ENCODE measurements around the gene SMPDL3A. TPM values are rescaled to one million over a fixed set of nuclear protein-coding genes. Genes with fewer than 3 reads are reported as not detected.

The SMPDL3A gene
- total RNA-seq, 1 donor from 2014 or later = 2.6 TPM

GRCh38 chr6:122772724-122773415, 16.2 kb upstream of the SMPDL3A start:
- intact Hi-C loops (cut with DNase I) = no loop called here

GRCh38 chr6:122775975-122776374, 13.1 kb upstream of the SMPDL3A start:
- intact Hi-C loops (cut with DNase I) = no loop called here
- DNase-seq (ENCODE audit: low spot score) = no peak

More at GRCh38 chr6:122772724-122773415, 16.2 kb upstream of the SMPDL3A start:
- no peak for DNase-seq (ENCODE audit: low spot score)

GRCh38 chr6:122778302-122778701, 10.8 kb upstream of the SMPDL3A start:
- no peak for DNase-seq (ENCODE audit: low spot score)
- intact Hi-C loops (cut with DNase I) = no loop called here

GRCh38 chr6:122778985-122779661, 9.9 kb upstream of the SMPDL3A start:
- intact Hi-C loops (cut with DNase I) = no loop called here

GRCh38 chr6:122779667-122780066, 9.4 kb upstream of the SMPDL3A start, which contains the start of gene FABP7:
TSS of gene FABP7 (plus strand) at chr6:122779716. CDS start at chr6:122779795, 79 bp downstream.
- intact Hi-C loops (cut with DNase I) = no loop called here
- no peak for DNase-seq (ENCODE audit: low spot score)

More at GRCh38 chr6:122778985-122779661, 9.9 kb upstream of the SMPDL3A start:
- DNase-seq (ENCODE audit: low spot score) = no peak

- intact Hi-C loops (cut with DNase I) = no loop called here
- DNase-seq (ENCODE audit: low spot score) = no peak
Measured at GRCh38 chr6:122780114-122780513, 8.9 kb upstream of the SMPDL3A start.

- no peak for DNase-seq (ENCODE audit: low spot score)
- intact Hi-C loops (cut with DNase I) = no loop called here
Measured at GRCh38 chr6:122781716-122782115, 7.3 kb upstream of the SMPDL3A start.

- intact Hi-C loops (cut with DNase I) = no loop called here
- DNase-seq (ENCODE audit: low spot score) = no peak
Measured at GRCh38 chr6:122783401-122783800, 5.7 kb upstream of the SMPDL3A start.

GRCh38 chr6:122785891-122786290, 3.2 kb upstream of the SMPDL3A start:
- no peak for DNase-seq (ENCODE audit: low spot score)
- intact Hi-C loops (cut with DNase I) = no loop called here

GRCh38 chr6:122787721-122788120, 1.3 kb upstream of the SMPDL3A start:
- DNase-seq (ENCODE audit: low spot score) = no peak
- intact Hi-C loops (cut with DNase I) = no loop called here

- intact Hi-C loops (cut with DNase I) = no loop called here
- no peak for DNase-seq (ENCODE audit: low spot score)
Measured at GRCh38 chr6:122788208-122788607, 850 bp upstream of the SMPDL3A start.

- intact Hi-C loops (cut with DNase I) = no loop called here
- no peak for DNase-seq (ENCODE audit: low spot score)
Measured at GRCh38 chr6:122788663-122789181, 336 bp upstream of the SMPDL3A start.

- intact Hi-C loops (cut with DNase I) = no loop called here
Measured at GRCh38 chr6:122790028-122790422, 967 bp downstream of the SMPDL3A start.

GRCh38 chr6:122790423-122791309, 1.6 kb downstream of the SMPDL3A start:
- DNase-seq (ENCODE audit: low spot score) = no peak
- intact Hi-C loops (cut with DNase I) = no loop called here

More at GRCh38 chr6:122790028-122790422, 967 bp downstream of the SMPDL3A start:
- DNase-seq (ENCODE audit: low spot score) = no peak

GRCh38 chr6:122791310-122791679, 2.2 kb downstream of the SMPDL3A start:
- DNase-seq (ENCODE audit: low spot score) = no peak
- intact Hi-C loops (cut with DNase I) = no loop called here

- intact Hi-C loops (cut with DNase I) = no loop called here
- DNase-seq (ENCODE audit: low spot score) = no peak
Measured at GRCh38 chr6:122792766-122793165, 3.7 kb downstream of the SMPDL3A start.

- intact Hi-C loops (cut with DNase I) = no loop called here
- DNase-seq (ENCODE audit: low spot score) = no peak
Measured at GRCh38 chr6:122797537-122797936, 8.5 kb downstream of the SMPDL3A start.

- intact Hi-C loops (cut with DNase I) = no loop called here
Measured at GRCh38 chr6:122798099-122798641, 9.1 kb downstream of the SMPDL3A start.

GRCh38 chr6:122799140-122799745, 10.2 kb downstream of the SMPDL3A start:
- DNase-seq (ENCODE audit: low spot score) = no peak
- intact Hi-C loops (cut with DNase I) = no loop called here

More at GRCh38 chr6:122798099-122798641, 9.1 kb downstream of the SMPDL3A start:
- DNase-seq (ENCODE audit: low spot score) = no peak
